HCT116 (cell line): Measurements from ENCODE around the gene AARS2. TPM values are rescaled to one million over a fixed set of nuclear protein-coding genes. Genes with fewer than 3 reads are reported as not detected.

ENCODE experiments used
- ATAC-seq: fragments of 200-7000 bp; cut with Tn5 transposase; 2 replicates; pipeline ENCODE4 v1.9.1; 2020; ENCODE audit warnings: mild to moderate bottlenecking, moderate library complexity
- BruUV-seq: library from RNA; stranded (reverse); fragments of 400-500 nt; replicated peaks from 2 replicates; lab custom pipeline; 2021; lab: Mats Ljungman, UMichigan
- CTCF ChIA-PET: fragments of 300-600 bp; sonication (Branson Sonifier 250); formaldehyde crosslinking; loops from one replicate; lab custom pipeline; 2021; ENCODE audit warnings: antibody characterized with exemption; lab: Charles Lee
- POLR2A ChIA-PET: fragments of 300-600, 350-600 bp; sonication (Branson Sonifier 250); formaldehyde crosslinking; loops from one replicate; lab custom pipeline; 2021; ENCODE audit warnings: antibody characterized with exemption; lab: Charles Lee
- RAD21 ChIA-PET, 2 experiments: fragments of 300-600 bp; sonication (Branson Sonifier 250); formaldehyde crosslinking; loops; one replicate each; lab custom pipeline; 2023; ENCODE audit warnings: low total read pairs in 2 of 2; ENCODE audit not compliant: uncharacterized antibody in 2 of 2, unreplicated experiment in 2 of 2, low non-redundant PET in 1 of 2; lab: Charles Lee
- DNase-seq: peaks from one replicate; pipeline ENCODE4 v3.0.0-alpha.2; 2010; ENCODE audit warnings: low read depth, low spot score
- H2AFZ ChIP-seq: fragments of 200-600 bp; shearing (Covaris generic), sonication (generic); 2 replicates; pipeline ENCODE4 v1.6.1; 2017; ENCODE audit warnings: low read depth, mixed run types, mixed read lengths, antibody characterized with exemption, low read length; ENCODE audit not compliant: poor library complexity, severe bottlenecking
- H3K27ac ChIP-seq: 2 replicates; pipeline ENCODE4 v1.5.1; 2012; ENCODE audit warnings: low read depth, low read length
- H3K27me3 ChIP-seq: fragments of 200-600 bp; sonication (generic); 2 replicates; pipeline ENCODE4 v1.6.1; 2016; ENCODE audit warnings: mixed run types, low read length, mixed read lengths; ENCODE audit not compliant: insufficient read depth
- H3K36me3 ChIP-seq, 2 experiments: fragments of 200-500 bp in 1 of 2; fragments of 200-600 bp in 1 of 2; sonication (Bioruptor generic) in 1 of 2; sonication (generic) in 1 of 2; 2 replicates each; pipeline versions ENCODE4 v1.5.1 to v1.6.1; 2014 to 2016; ENCODE audit warnings: low read length in 2 of 2, inconsistent platforms in 1 of 2, mixed read lengths in 1 of 2, mixed run types in 1 of 2; ENCODE audit not compliant: insufficient read depth in 2 of 2, control insufficient read depth in 1 of 2
- H3K4me1 ChIP-seq, 2 experiments: fragments of 200-600 bp in 1 of 2; sonication (generic) in 1 of 2; 2 replicates each; pipeline versions ENCODE4 v1.5.1 to v1.6.1; 2012 to 2017; ENCODE audit warnings: low read length in 2 of 2, inconsistent platforms in 1 of 2, mild to moderate bottlenecking in 1 of 2, mixed read lengths in 1 of 2, mixed run types in 1 of 2, moderate library complexity in 1 of 2; ENCODE audit not compliant: insufficient read depth in 2 of 2, control insufficient read depth in 1 of 2
- H3K4me2 ChIP-seq: fragments of 200-600 bp; sonication (generic); 2 replicates; pipeline ENCODE4 v1.6.1; 2017; ENCODE audit warnings: mixed run types, low read length, mixed read lengths
- H3K4me3 ChIP-seq, 2 experiments: fragments of 200-600 bp in 1 of 2; sonication (generic) in 1 of 2; replicated peaks in 1 of 2; 2 replicates each; pipeline ENCODE4 v1.5.1; 2011 to 2016; ENCODE audit warnings: low read length in 2 of 2, control low read depth in 1 of 2, low read depth in 1 of 2, mild to moderate bottlenecking in 1 of 2, mixed read lengths in 1 of 2, mixed run types in 1 of 2
- H3K79me2 ChIP-seq: fragments of 200-600 bp; sonication (generic); 2 replicates; pipeline ENCODE4 v1.6.1; 2017; ENCODE audit warnings: mild to moderate bottlenecking, mixed run types, low read length, moderate library complexity, mixed read lengths; ENCODE audit not compliant: insufficient read depth
- H3K9ac ChIP-seq: fragments of 200-600 bp; sonication (generic); 2 replicates; pipeline ENCODE4 v1.6.1; 2016; ENCODE audit warnings: low read length, mixed read lengths
- H3K9me2 ChIP-seq: fragments of 200-600 bp; sonication (generic), shearing (Covaris generic); 2 replicates; pipeline ENCODE4 v1.6.1; 2017; ENCODE audit warnings: mixed run types, mild to moderate bottlenecking, moderate library complexity; ENCODE audit not compliant: insufficient read depth
- H3K9me3 ChIP-seq, 2 experiments: fragments of 200-500 bp in 1 of 2; fragments of 200-600 bp in 1 of 2; sonication (Bioruptor generic) in 1 of 2; sonication (generic) in 1 of 2; 2 replicates each; pipeline ENCODE4 v1.6.1; 2014 to 2017; ENCODE audit warnings: low read length in 2 of 2, mixed read lengths in 2 of 2, inconsistent platforms in 1 of 2, low read depth in 1 of 2, mild to moderate bottlenecking in 1 of 2, mixed run types in 1 of 2, moderate library complexity in 1 of 2; ENCODE audit not compliant: control insufficient read depth in 1 of 2, insufficient read depth in 1 of 2
- H4K20me1 ChIP-seq: fragments of 200-600 bp; sonication (generic), shearing (Covaris generic); 2 replicates; pipeline ENCODE4 v1.6.1; 2017; ENCODE audit warnings: mixed run types, mild to moderate bottlenecking, moderate library complexity; ENCODE audit not compliant: insufficient read depth
- EZH2 ChIP-seq: fragments of 200-600 bp; sonication (generic); IDR thresholded peaks from 2 replicates; pipeline ENCODE4 v1.6.1; 2017; ENCODE audit warnings: antibody characterized with exemption, mixed run types
- FOSL1 ChIP-seq: IDR thresholded peaks from 2 replicates; pipeline ENCODE4 v1.6.1; 2012; ENCODE audit warnings: low read depth
- POLR2AphosphoS5 ChIP-seq: IDR thresholded peaks from 2 replicates; pipeline ENCODE4 v1.6.1; 2011; ENCODE audit warnings: mild to moderate bottlenecking, low read depth, low read length, moderate library complexity
- RAD21 ChIP-seq: IDR thresholded peaks from 2 replicates; pipeline ENCODE4 v1.6.1; 2012; ENCODE audit warnings: low read depth, mild to moderate bottlenecking
- SIN3A ChIP-seq: IDR thresholded peaks from 2 replicates; pipeline ENCODE4 v1.6.1; 2012; ENCODE audit warnings: low read depth
- SP1 ChIP-seq: IDR thresholded peaks from 2 replicates; pipeline ENCODE4 v1.6.1; 2012; ENCODE audit warnings: low read depth
- ZBTB33 ChIP-seq: IDR thresholded peaks from 2 replicates; pipeline ENCODE4 v1.6.1; 2011; ENCODE audit warnings: mild to moderate bottlenecking, low read length, moderate library complexity; ENCODE audit not compliant: insufficient replicate concordance; ENCODE audit errors: extremely low read depth
- intact Hi-C: fragments of 100-400 bp; cut with micrococcal nuclease; formaldehyde crosslinking; loops from 2 replicates; pipeline ENCODE4 v1.10.0; 2022
- microRNA counts: library from miRNA; unstranded; fragments of <30 nt; microRNA quantifications from one replicate; lab custom pipeline; 2015
- total RNA-seq: library from RNA; stranded (reverse); gene quantifications from one replicate; pipeline ENCODE4 v1.2.1, GENCODE V29; 2021; ENCODE audit not compliant: unreplicated experiment

Gene AARS2
- total RNA-seq, 1 experiment from 2014 or later, result 14.9 TPM

DNA sequence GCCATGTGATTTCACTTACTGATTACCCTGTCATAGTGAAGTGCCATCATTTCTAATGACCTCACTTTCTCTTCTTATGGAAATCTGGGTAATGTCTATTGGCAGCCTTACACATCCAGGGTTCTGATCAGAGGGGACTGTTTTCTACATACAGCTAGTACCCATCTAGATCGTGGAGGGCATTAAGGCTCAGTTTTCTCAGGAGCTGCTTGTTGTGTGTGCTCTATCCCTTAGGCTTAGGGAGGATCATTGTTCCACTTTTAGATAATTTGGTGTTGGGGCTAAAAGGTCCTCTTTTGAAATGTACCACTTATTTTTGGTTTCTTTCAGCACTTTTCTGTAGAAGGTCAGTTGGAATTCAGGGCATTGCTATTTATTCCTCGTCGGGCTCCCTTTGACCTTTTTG lies 62.4 kb downstream of the AARS2 start:
- Histone ChIP-seq H3K9me3 (no peaks in the 10 kb centered on the region), H3K9ac (peak overlapping the region; percentile 9; the same call in 1 of the 2 replicates), H3K27me3 (no peaks in the 10 kb centered on the region), H3K4me1 (peaks cover 6 to 26% of the 10 kb centered on the region in 2 experiments), H3K9me2 (no peaks in the 10 kb centered on the region), H3K4me3 (no peak overlapping the region), H4K20me1 (peaks cover 68% of the 10 kb centered on the region), H3K27ac (0 out of 2 replicates have a peak overlapping the region, but pooled peaks have one; percentile 22), H3K36me3 (peaks cover 55 to 73% of the 10 kb centered on the region in 2 experiments), H3K79me2 (peaks cover 65% of the 10 kb centered on the region), H2AFZ (no peak overlapping the region), H3K4me2 (no peak overlapping the region)
- CTCF ChIA-PET, result interaction anchor here (2.2 kb wide), 1 partner anchor 77 kb away, joined by 6 read pairs; no protein-coding TSS in a partner anchor
- RAD21 ChIA-PET, result no interaction called here
- BruUV-seq, result no TSS peak
- TF ChIP-seq SP1, result no peak
- DNase-seq, result no peak
- intact Hi-C loops, result loop anchor here (5.0 kb wide), 1 partner anchor 153 kb away; no protein-coding TSS in a partner anchor
- no peak for ATAC-seq
- POLR2A ChIA-PET, result no interaction called here

GRCh38 chr6:44250067-44250717 lies 63.0 kb downstream of the AARS2 start:
- peaks cover 65% of the 10 kb centered on the region for H3K79me2 ChIP-seq
- POLR2A ChIA-PET, result no interaction called here
- no peak overlapping the region for H3K4me3 ChIP-seq
- no peaks in the 10 kb centered on the region for H3K9me2 ChIP-seq
- CTCF ChIA-PET, result no interaction called here
- no peak overlapping the region for H2AFZ ChIP-seq
- intact Hi-C loops, result loop anchor here (5.0 kb wide), 1 partner anchor 153 kb away; no protein-coding TSS in a partner anchor
- H3K36me3 ChIP-seq, result peaks cover 55 to 73% of the 10 kb centered on the region in 2 experiments
- peaks cover 9 to 29% of the 10 kb centered on the region in 2 experiments for H3K4me1 ChIP-seq
- H3K27me3 ChIP-seq, result no peaks in the 10 kb centered on the region
- TF ChIP-seq ZBTB33 (no peak), POLR2AphosphoS5 (peak; percentile 33; the same call in 1 of the 2 replicates), SIN3A (no peak), SP1 (no peak), FOSL1 (no peak), RAD21 (no peak), EZH2 (no peak)
- BruUV-seq, result no TSS peak
- peak overlapping the region; percentile 9; the same call in 1 of the 2 replicates for H3K9ac ChIP-seq
- no peak for DNase-seq
- H3K27ac ChIP-seq, result peak overlapping the region; percentile 82; the same call in 1 of the 2 replicates
- H3K9me3 ChIP-seq, result no peaks in the 10 kb centered on the region
- RAD21 ChIA-PET, result no interaction called here
- H3K4me2 ChIP-seq, result no peak overlapping the region
- no peak for ATAC-seq
- H4K20me1 ChIP-seq, result peaks cover 63% of the 10 kb centered on the region

MicroRNAs encoded within 50 kb of the gene (microRNA counts, 767-probe panel; counts per million panel counts)
- not detected for microRNA hsa-miR-4647 (lab: Ali Mortazavi, UCI)

Other genes with a start within 250 kb of the AARS2 start
- 69.6 TPM for gene MRPL14, start 185.9 kb downstream of the AARS2 start, total RNA-seq
- gene TMEM63B, start 185.8 kb downstream of the AARS2 start, total RNA-seq, result 58.2 TPM
- not detected for gene CAPN11, start 154.5 kb downstream of the AARS2 start, total RNA-seq
- not detected for gene MYMX, start 96.4 kb downstream of the AARS2 start, total RNA-seq
- 67.6 TPM for gene SLC29A1, start 89.8 kb downstream of the AARS2 start, total RNA-seq
- 2,554 TPM for gene HSP90AB1, start 66.2 kb downstream of the AARS2 start, total RNA-seq
- gene SLC35B2, start 55.8 kb downstream of the AARS2 start, total RNA-seq, result 50.5 TPM
- gene NFKBIE, start 47.8 kb downstream of the AARS2 start, total RNA-seq, result 7.6 TPM
- gene TMEM151B, start 42.9 kb downstream of the AARS2 start, total RNA-seq, result not detected
- not detected for gene SPATS1, start 29.3 kb upstream of the AARS2 start, total RNA-seq
- 24.6 TPM for gene CDC5L, start 74.4 kb upstream of the AARS2 start, total RNA-seq